ENCODE measurements around the gene NLRP12. TPM values are rescaled to one million over a fixed set of nuclear protein-coding genes. Genes with fewer than 3 reads are reported as not detected.

NLRP12 gene
- total and polyA plus RNA-seq, 2 experiments from 2014 or later: 1.9 to 7.5 TPM

GRCh38 chr19:53849237-53849676 lies 25.1 kb upstream of the NLRP12 start:
- no peaks in the 10 kb centered on the region for H4K20me1 ChIP-seq (replicated peaks; ENCODE audit: insufficient read depth)
- H3K27ac ChIP-seq (ENCODE audit: low read depth): no peak overlapping the region
- no peak for TF ChIP-seq JUNB (IDR thresholded peaks at IDR 0.05; ENCODE audit: unreplicated experiment)
- no peak for TF ChIP-seq STAT1 (IDR thresholded peaks at IDR 0.05; ENCODE audit: unreplicated experiment)
- no peak for TF ChIP-seq ZNF331 (CRISPR knock-in tag; IDR thresholded peaks at IDR 0.05; ENCODE audit: low read depth)
- TF ChIP-seq EZH2phosphoT487 (IDR thresholded peaks at IDR 0.05; ENCODE audit: unreplicated experiment): no peak
- no peak for TF ChIP-seq EZH2 (IDR thresholded peaks at IDR 0.05; ENCODE audit: low read depth, unreplicated experiment)
- TF ChIP-seq ZNF114 (CRISPR knock-in tag; IDR thresholded peaks at IDR 0.05): no peak
- TF ChIP-seq, protein P1, sequence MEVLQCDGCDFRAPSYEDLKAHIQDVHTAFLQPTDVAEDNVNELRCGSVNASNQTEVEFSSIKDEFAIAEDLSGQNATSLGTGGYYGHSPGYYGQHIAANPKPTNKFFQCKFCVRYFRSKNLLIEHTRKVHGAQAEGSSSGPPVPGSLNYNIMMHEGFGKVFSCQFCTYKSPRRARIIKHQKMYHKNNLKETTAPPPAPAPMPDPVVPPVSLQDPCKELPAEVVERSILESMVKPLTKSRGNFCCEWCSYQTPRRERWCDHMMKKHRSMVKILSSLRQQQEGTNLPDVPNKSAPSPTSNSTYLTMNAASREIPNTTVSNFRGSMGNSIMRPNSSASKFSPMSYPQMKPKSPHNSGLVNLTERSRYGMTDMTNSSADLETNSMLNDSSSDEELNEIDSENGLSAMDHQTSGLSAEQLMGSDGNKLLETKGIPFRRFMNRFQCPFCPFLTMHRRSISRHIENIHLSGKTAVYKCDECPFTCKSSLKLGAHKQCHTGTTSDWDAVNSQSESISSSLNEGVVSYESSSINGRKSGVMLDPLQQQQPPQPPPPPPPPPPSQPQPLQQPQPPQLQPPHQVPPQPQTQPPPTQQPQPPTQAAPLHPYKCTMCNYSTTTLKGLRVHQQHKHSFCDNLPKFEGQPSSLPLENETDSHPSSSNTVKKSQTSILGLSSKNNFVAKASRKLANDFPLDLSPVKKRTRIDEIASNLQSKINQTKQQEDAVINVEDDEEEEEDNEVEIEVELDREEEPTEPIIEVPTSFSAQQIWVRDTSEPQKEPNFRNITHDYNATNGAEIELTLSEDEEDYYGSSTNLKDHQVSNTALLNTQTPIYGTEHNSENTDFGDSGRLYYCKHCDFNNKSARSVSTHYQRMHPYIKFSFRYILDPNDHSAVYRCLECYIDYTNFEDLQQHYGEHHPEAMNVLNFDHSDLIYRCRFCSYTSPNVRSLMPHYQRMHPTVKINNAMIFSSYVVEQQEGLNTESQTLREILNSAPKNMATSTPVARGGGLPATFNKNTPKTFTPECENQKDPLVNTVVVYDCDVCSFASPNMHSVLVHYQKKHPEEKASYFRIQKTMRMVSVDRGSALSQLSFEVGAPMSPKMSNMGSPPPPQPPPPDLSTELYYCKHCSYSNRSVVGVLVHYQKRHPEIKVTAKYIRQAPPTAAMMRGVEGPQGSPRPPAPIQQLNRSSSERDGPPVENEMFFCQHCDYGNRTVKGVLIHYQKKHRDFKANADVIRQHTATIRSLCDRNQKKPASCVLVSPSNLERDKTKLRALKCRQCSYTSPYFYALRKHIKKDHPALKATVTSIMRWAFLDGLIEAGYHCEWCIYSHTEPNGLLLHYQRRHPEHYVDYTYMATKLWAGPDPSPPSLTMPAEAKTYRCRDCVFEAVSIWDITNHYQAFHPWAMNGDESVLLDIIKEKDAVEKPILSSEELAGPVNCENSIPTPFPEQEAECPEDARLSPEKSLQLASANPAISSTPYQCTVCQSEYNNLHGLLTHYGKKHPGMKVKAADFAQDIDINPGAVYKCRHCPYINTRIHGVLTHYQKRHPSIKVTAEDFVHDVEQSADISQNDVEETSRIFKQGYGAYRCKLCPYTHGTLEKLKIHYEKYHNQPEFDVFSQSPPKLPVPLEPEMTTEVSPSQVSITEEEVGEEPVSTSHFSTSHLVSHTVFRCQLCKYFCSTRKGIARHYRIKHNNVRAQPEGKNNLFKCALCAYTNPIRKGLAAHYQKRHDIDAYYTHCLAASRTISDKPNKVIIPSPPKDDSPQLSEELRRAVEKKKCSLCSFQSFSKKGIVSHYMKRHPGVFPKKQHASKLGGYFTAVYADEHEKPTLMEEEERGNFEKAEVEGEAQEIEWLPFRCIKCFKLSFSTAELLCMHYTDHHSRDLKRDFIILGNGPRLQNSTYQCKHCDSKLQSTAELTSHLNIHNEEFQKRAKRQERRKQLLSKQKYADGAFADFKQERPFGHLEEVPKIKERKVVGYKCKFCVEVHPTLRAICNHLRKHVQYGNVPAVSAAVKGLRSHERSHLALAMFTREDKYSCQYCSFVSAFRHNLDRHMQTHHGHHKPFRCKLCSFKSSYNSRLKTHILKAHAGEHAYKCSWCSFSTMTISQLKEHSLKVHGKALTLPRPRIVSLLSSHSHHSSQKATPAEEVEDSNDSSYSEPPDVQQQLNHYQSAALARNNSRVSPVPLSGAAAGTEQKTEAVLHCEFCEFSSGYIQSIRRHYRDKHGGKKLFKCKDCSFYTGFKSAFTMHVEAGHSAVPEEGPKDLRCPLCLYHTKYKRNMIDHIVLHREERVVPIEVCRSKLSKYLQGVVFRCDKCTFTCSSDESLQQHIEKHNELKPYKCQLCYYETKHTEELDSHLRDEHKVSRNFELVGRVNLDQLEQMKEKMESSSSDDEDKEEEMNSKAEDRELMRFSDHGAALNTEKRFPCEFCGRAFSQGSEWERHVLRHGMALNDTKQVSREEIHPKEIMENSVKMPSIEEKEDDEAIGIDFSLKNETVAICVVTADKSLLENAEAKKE (CRISPR knock-in tag; IDR thresholded peaks at IDR 0.05): no peak
- TF ChIP-seq, protein P2, sequence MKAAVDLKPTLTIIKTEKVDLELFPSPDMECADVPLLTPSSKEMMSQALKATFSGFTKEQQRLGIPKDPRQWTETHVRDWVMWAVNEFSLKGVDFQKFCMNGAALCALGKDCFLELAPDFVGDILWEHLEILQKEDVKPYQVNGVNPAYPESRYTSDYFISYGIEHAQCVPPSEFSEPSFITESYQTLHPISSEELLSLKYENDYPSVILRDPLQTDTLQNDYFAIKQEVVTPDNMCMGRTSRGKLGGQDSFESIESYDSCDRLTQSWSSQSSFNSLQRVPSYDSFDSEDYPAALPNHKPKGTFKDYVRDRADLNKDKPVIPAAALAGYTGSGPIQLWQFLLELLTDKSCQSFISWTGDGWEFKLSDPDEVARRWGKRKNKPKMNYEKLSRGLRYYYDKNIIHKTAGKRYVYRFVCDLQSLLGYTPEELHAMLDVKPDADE (IDR thresholded peaks at IDR 0.05): no peak
- TF ChIP-seq, protein P3, sequence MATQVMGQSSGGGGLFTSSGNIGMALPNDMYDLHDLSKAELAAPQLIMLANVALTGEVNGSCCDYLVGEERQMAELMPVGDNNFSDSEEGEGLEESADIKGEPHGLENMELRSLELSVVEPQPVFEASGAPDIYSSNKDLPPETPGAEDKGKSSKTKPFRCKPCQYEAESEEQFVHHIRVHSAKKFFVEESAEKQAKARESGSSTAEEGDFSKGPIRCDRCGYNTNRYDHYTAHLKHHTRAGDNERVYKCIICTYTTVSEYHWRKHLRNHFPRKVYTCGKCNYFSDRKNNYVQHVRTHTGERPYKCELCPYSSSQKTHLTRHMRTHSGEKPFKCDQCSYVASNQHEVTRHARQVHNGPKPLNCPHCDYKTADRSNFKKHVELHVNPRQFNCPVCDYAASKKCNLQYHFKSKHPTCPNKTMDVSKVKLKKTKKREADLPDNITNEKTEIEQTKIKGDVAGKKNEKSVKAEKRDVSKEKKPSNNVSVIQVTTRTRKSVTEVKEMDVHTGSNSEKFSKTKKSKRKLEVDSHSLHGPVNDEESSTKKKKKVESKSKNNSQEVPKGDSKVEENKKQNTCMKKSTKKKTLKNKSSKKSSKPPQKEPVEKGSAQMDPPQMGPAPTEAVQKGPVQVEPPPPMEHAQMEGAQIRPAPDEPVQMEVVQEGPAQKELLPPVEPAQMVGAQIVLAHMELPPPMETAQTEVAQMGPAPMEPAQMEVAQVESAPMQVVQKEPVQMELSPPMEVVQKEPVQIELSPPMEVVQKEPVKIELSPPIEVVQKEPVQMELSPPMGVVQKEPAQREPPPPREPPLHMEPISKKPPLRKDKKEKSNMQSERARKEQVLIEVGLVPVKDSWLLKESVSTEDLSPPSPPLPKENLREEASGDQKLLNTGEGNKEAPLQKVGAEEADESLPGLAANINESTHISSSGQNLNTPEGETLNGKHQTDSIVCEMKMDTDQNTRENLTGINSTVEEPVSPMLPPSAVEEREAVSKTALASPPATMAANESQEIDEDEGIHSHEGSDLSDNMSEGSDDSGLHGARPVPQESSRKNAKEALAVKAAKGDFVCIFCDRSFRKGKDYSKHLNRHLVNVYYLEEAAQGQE (IDR thresholded peaks at IDR 0.05; ENCODE audit: unreplicated experiment): no peak
- TF ChIP-seq NANOG (IDR thresholded peaks at IDR 0.05; ENCODE audit: borderline replicate concordance): no peak
- no peaks in the 10 kb centered on the region for H3K9me2 ChIP-seq (ENCODE audit: insufficient read depth)
- H3K4me3 ChIP-seq: no peak overlapping the region
- no peaks in the 10 kb centered on the region; the same call in 1 of the 2 replicates for H3K36me3 ChIP-seq (ENCODE audit: insufficient read depth)
- H3K27me3 Mint-ChIP-seq (ENCODE audit: insufficient read depth, low read depth, poor library complexity): peaks cover 10% of the 10 kb centered on the region
- H3K27ac Mint-ChIP-seq: no peak overlapping the region
- no peaks in the 10 kb centered on the region for H3K79me2 ChIP-seq (replicated peaks; ENCODE audit: insufficient read depth)
- 0 out of 2 replicates have a peak overlapping the region, but pooled peaks have one; percentile 18 for H2AFZ ChIP-seq
- no peak overlapping the region for H3K4me2 ChIP-seq
- H3K4me3 Mint-ChIP-seq: no peak overlapping the region; the same call in 2 of the 3 replicates
- no peaks in the 10 kb centered on the region for H3F3A ChIP-seq (replicated peaks; ENCODE audit: low read depth)
- no peak for DNase-seq (ENCODE audit: low spot score)
- no peaks in the 10 kb centered on the region for H3K9me3 Mint-ChIP-seq
- no peaks in the 10 kb centered on the region for H3K27me3 ChIP-seq (ENCODE audit: insufficient read depth)
- ATAC-seq: no peak
- H3K36me3 Mint-ChIP-seq (ENCODE audit: low read depth): no peaks in the 10 kb centered on the region
- peaks cover 3% of the 10 kb centered on the region; the same call in 1 of the 2 replicates for H3K4me1 ChIP-seq (ENCODE audit: insufficient read depth)
- peaks cover 2% of the 10 kb centered on the region; the same call in 2 of the 3 replicates for H3K4me1 Mint-ChIP-seq

Data from GM23338 (cell line).